ENCODE measurements around the gene MESP1. TPM values are rescaled to one million over a fixed set of nuclear protein-coding genes. Genes with fewer than 3 reads are reported as not detected.

The MESP1 gene
- total and polyA plus RNA-seq, 2 of the 8 experiments (the other 6 are each of a cell fraction or from before 2014, with no cell fraction given), result 0.15 to 0.23 TPM

- H2BK12ac ChIP-seq (ENCODE audit: low read depth, low read length), result peak overlapping the region; percentile 50; the same call in 1 of the 2 replicates
- no peak overlapping the region for H2BK15ac ChIP-seq (ENCODE audit: low read length)
- no peak overlapping the region for H4K91ac ChIP-seq (replicated peaks; ENCODE audit: insufficient read length, low read length)
- DNase-seq (ENCODE audit: low read depth in 1 of 2, low spot score in 2 of 2) (no peak), FAIRE-seq (no peak)
- no peak overlapping the region for H2AK5ac ChIP-seq (ENCODE audit: low read depth, low read length)
- no peak overlapping the region for H2AFZ ChIP-seq (ENCODE audit: low read length)
- peaks cover 10 to 27% (median 24%) of the 10 kb centered on the region in 4 experiments for H3K27me3 ChIP-seq (replicated peaks in 1 of 4; ENCODE audit: control insufficient read depth in 3 of 4, extremely low read depth in 1 of 4, insufficient read depth in 3 of 4, low read length in 3 of 4)
- H4K20me1 ChIP-seq (replicated peaks in 1 of 2; ENCODE audit: control insufficient read depth in 1 of 2, insufficient read depth in 2 of 2, low read length in 2 of 2), result no peaks in the 10 kb centered on the region
- no peak overlapping the region for H3K23ac ChIP-seq (ENCODE audit: insufficient read length)
- H3K79me2 ChIP-seq (ENCODE audit: control insufficient read depth in 1 of 2, insufficient read depth in 2 of 2, low read length in 2 of 2), result no peaks in the 10 kb centered on the region
- H3K56ac ChIP-seq (replicated peaks; ENCODE audit: insufficient read length, low read depth, low read length), result no peak overlapping the region
- H3K4me3 ChIP-seq (ENCODE audit: extremely low read depth in 1 of 4, insufficient read depth in 2 of 4, low read depth in 3 of 4, low read length in 4 of 4), result no peak overlapping the region
- H4K5ac ChIP-seq (ENCODE audit: insufficient read length, low read depth, low read length), result no peak overlapping the region
- no peaks in the 10 kb centered on the region for H3K79me1 ChIP-seq (ENCODE audit: low read depth, low read length)
- ChIA-PET POLR2A (ENCODE audit: partially characterized antibody) (interaction anchor here (1.3 to 1.6 kb wide), 2 partner anchors 8 to 19 kb away, joined by 5 to 6 read pairs; no protein-coding TSS in a partner anchor), CTCF (ENCODE audit: partially characterized antibody) (interaction anchor here (0.8 to 5.1 kb wide), 6 partner anchors 18 to 132 kb away, joined by 3 to 32 read pairs (median 4); partner anchors contain the start of gene ARPIN)
- no peaks in the 10 kb centered on the region for H3K9me3 ChIP-seq (ENCODE audit: insufficient read depth in 2 of 2, low read depth in 1 of 2, low read length in 1 of 2)
- WGBS, 2 experiments (ENCODE audit: extremely low coverage in 1 of 2, insufficient coverage in 1 of 2, insufficient read length in 1 of 2, insufficient replicate concordance in 2 of 2, low coverage in 1 of 2, low lambda C conversion rate in 2 of 2, missing lambda C conversion rate in 1 of 2), result 91% methylated on average over 6 of the region's 6 CpGs; no CpG with 5 or more reads in 1 of the 2 experiments
- no peak overlapping the region for H3K27ac ChIP-seq (ENCODE audit: low read depth, low read length)
- H3K4ac ChIP-seq (replicated peaks; ENCODE audit: insufficient read length, low read depth, low read length), result no peak overlapping the region
- no peak overlapping the region for H4K8ac ChIP-seq (ENCODE audit: extremely low read depth, insufficient read depth, low read length)
- no peak overlapping the region for H2BK20ac ChIP-seq (ENCODE audit: low read length)
- no peaks in the 10 kb centered on the region for H3K36me3 ChIP-seq (ENCODE audit: control insufficient read depth in 2 of 4, insufficient read depth in 4 of 4, low read length in 3 of 4)
- H2BK120ac ChIP-seq (replicated peaks; ENCODE audit: low read depth, low read length), result no peak overlapping the region
- H3K4me1 ChIP-seq (replicated peaks in 1 of 4; ENCODE audit: control insufficient read depth in 3 of 4, insufficient read depth in 4 of 4, low read length in 3 of 4), result peaks cover 8 to 15% (median 12%) of the 10 kb centered on the region in 4 experiments
- no peak overlapping the region for H3K18ac ChIP-seq (ENCODE audit: extremely low read depth, low read length)
- H3K23me2 ChIP-seq (ENCODE audit: low read depth, low read length), result no peaks in the 10 kb centered on the region; the same call in 1 of the 2 replicates
- H2BK5ac ChIP-seq (ENCODE audit: low read depth, low read length), result no peak overlapping the region
- H3K14ac ChIP-seq (ENCODE audit: insufficient read length), result no peak overlapping the region
- TF ChIP-seq CHD2 (IDR thresholded peaks at IDR 0.05; ENCODE audit: low read length) (no peak), KDM5A (IDR thresholded peaks at IDR 0.05; ENCODE audit: low read length) (no peak), SRF (IDR thresholded peaks at IDR 0.05; ENCODE audit: low read depth, low read length) (no peak), JUND (IDR thresholded peaks at IDR 0.05; ENCODE audit: low read length) (no peak), EZH2 (IDR thresholded peaks at IDR 0.05; ENCODE audit: low read depth, low read length, severe bottlenecking) (no peak), PHF8 (conservative IDR thresholded peaks at IDR 0.05; ENCODE audit: low read depth, low read length) (no peak), NRF1 (IDR thresholded peaks at IDR 0.05; ENCODE audit: low read depth, low read length) (no peak)
- TF ChIP-seq, protein P1, sequence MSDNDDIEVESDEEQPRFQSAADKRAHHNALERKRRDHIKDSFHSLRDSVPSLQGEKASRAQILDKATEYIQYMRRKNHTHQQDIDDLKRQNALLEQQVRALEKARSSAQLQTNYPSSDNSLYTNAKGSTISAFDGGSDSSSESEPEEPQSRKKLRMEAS (IDR thresholded peaks at IDR 0.05), result no peak
- H3K4me2 ChIP-seq (ENCODE audit: insufficient read depth in 1 of 2, low read depth in 2 of 2, low read length in 2 of 2), result no peak overlapping the region
- H3K9ac ChIP-seq (replicated peaks in 1 of 4; ENCODE audit: extremely low read depth in 1 of 4, low read depth in 3 of 4, low read length in 3 of 4), result no peak overlapping the region
Measured at GRCh38 chr15:89780601-89781000, 29.6 kb upstream of the MESP1 start.
